HG02642 (cell line): ENCODE data around the gene ACSF3.

Experiments used
- ATAC-seq: cut with Tn5 transposase; IDR thresholded peaks from one replicate; pipeline ENCODE4 v1.9.1; 2021; ENCODE audit warnings: mild to moderate bottlenecking; ENCODE audit not compliant: unreplicated experiment, poor library complexity

ACSF3 gene

GRCh38 chr16:89119661-89120141, 26.0 kb downstream of the ACSF3 start:
- ATAC-seq = no peak

- no peak for ATAC-seq
Measured at GRCh38 chr16:89120281-89120680, 26.6 kb downstream of the ACSF3 start.

GRCh38 chr16:89120921-89121351, 27.3 kb downstream of the ACSF3 start:
- no peak for ATAC-seq

- no peak for ATAC-seq
Measured at GRCh38 chr16:89121691-89122321, 28.2 kb downstream of the ACSF3 start.

- no peak for ATAC-seq
Measured at GRCh38 chr16:89122322-89122851, 28.7 kb downstream of the ACSF3 start.

GRCh38 chr16:89123001-89123830, 29.6 kb downstream of the ACSF3 start:
- ATAC-seq = no peak

- no peak for ATAC-seq
Measured at GRCh38 chr16:89123831-89124100, 30.1 kb downstream of the ACSF3 start.

GRCh38 chr16:89129378-89129777, 35.7 kb downstream of the ACSF3 start:
- no peak for ATAC-seq

- no peak for ATAC-seq
Measured at GRCh38 chr16:89130448-89130847, 36.8 kb downstream of the ACSF3 start.

GRCh38 chr16:89131783-89132182, 38.1 kb downstream of the ACSF3 start:
- ATAC-seq = no peak

GRCh38 chr16:89132194-89133005, 38.7 kb downstream of the ACSF3 start:
- no peak for ATAC-seq

- ATAC-seq = no peak
Measured at GRCh38 chr16:89133457-89134127, 39.9 kb downstream of the ACSF3 start.

- ATAC-seq = no peak
Measured at GRCh38 chr16:89134269-89134668, 40.6 kb downstream of the ACSF3 start.

GRCh38 chr16:89135166-89135565, 41.5 kb downstream of the ACSF3 start:
- no peak for ATAC-seq

- no peak for ATAC-seq
Measured at GRCh38 chr16:89135971-89136765, 42.5 kb downstream of the ACSF3 start.

- no peak for ATAC-seq
Measured at GRCh38 chr16:89136931-89137330, 43.3 kb downstream of the ACSF3 start.

GRCh38 chr16:89137666-89138512, 44.2 kb downstream of the ACSF3 start:
- ATAC-seq = no peak

- no peak for ATAC-seq
Measured at GRCh38 chr16:89138513-89138795, 44.8 kb downstream of the ACSF3 start.
